ENCODE data around the gene HSFX3.
A peak's percentile ranks its signal among the peaks of the same experiment; 100 is the strongest.
"Not testable (repeated sequence)": the region's sequence is repeated elsewhere in the genome, so short reads cannot be mapped to it uniquely, and the experiment has no call there.

Gene HSFX3

GRCh38 chrX:149513825-149514428 is 35.8 kb downstream of the HSFX3 start:
- DNase-seq = no peak

DNA sequence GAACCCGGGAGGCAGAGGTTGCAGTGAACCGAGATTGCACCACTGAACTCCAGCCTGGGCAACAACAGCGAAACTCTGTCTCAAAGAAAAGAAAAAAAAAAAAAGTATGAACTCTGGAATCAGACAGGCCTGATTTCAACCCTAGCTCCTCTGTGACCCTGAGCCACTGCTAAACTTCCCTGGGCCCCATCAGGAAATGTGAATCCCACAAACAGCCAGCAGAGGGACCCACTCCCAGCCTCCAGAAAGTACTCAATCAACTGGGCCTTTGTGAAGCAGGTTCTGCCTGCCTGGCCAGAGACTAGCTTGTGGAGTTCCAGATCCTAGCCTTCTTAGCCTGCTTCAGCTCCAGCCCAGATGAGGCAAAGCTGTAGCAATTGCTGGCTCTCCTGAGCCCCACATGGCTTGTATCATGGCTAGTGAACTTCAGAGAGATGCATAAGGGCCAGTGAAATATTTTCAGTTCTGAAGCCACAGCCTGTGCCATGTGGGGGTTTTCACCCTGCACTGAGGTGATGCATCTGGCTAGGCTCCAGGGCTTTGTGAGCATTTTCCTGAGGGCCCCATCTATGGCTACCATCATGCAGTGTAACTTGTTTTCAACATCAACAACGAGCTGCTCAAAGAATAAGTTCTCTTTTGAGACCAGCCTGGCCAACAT is 37.4 kb downstream of the HSFX3 start:
- DNase-seq = peak; percentile 29 to 34

GRCh38 chrX:149511081-149511480 is 38.6 kb downstream of the HSFX3 start:
- no peak for DNase-seq

GRCh38 chrX:149510386-149510785 is 39.3 kb downstream of the HSFX3 start:
- no peak for DNase-seq

DNA sequence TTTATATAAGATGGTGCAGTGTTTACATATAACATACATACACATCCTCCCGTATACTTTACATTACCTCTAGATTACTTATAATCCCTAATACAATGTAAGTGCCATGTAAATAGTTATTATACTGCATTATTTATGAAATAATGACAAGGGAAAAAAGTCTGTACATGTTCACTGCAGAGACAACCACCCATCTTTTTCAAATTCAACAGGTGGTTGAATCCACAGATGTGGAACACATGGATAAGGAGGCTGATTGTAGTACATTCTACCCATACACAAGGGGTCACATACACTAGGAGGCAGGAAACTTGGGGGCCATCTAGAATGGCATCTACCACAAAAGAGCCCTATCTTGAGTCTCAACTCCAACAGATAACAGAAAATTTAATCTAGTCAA is 41.3 kb downstream of the HSFX3 start:
- no peak for DNase-seq

GRCh38 chrX:149506349-149506748 is 43.4 kb downstream of the HSFX3 start:
- no peak for DNase-seq

- no peak for DNase-seq
Observed at GRCh38 chrX:149505671-149506070, 44.1 kb downstream of the HSFX3 start.

GRCh38 chrX:149504915-149505651 is 44.6 kb downstream of the HSFX3 start, which contains the start of gene IDS:
TSS of gene IDS (minus strand) at chrX:149505306. CDS start at chrX:149505137, 169 bp downstream.
- peak; percentile 76 to 81 for DNase-seq

DNA sequence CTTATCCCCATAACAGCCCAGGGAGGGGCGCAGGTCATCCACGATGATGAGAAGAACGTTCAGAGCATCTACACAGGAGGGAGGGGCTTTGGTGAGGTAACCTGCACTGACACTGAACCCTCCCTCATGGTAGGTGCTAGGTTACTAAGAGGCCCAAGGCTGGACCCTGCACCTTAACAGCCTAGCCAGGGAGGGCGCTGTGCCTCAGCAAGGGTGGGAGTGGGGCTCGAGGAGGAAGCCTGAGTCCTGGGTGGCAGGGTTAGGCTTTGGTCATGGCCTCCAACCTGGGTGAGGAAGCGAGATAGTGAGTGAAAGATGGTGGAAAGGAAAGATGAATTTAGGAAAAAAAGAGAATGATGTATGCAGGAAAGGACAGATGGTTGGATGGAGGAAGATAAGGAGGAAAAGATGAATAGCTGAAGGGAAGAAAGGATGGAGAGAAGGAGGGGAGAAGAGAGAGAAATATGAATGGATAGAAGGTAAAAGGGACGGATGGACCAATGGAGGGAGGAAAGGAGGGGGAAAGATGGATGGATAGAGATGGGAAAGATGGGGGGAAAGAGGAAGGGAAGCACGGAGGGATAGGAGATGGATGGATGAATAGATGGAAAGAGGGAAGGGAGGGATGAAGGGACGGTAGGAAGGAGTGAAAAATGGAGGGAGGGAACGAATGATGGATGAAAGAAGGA is 45.4 kb downstream of the HSFX3 start:
- DNase-seq = peak; percentile 22 to 55

- peak; percentile 29 to 67 for DNase-seq
Observed at GRCh38 chrX:149503446-149503845, 46.3 kb downstream of the HSFX3 start.

- not testable (repeated sequence) for DNase-seq
Observed at GRCh38 chrX:149502923-149503322, 46.8 kb downstream of the HSFX3 start.

- no peak for DNase-seq
Observed at GRCh38 chrX:149499766-149500165, 50.0 kb downstream of the HSFX3 start.

DNA sequence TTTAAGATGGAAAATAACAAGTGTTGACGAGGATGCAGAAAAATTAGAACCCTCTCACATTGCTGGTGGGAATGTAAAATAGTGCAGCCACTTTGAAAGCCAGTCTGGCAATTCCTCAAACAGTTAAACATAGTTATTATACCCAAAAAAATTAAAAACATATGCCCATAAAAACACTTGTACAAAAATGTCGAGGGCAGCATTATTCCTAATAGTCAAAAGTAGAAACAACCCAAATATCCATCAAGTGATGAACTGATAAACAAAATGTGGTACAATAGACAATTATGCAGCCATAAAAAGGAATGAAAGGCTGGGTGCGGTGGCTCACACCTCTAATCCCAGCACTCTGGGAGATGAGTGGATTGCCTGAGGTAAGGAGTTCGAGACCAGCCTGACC is 51.0 kb downstream of the HSFX3 start:
- DNase-seq = no peak

All from stimulated activated CD4-positive, alpha-beta T cell treated with anti-CD3 and anti-CD28 coated beads, Interleukin-4, amount 100 ng/mL, for 4 hours (primary cell).